Cardiac fibroblast (primary cell): ENCODE results near the gene THG1L.

ENCODE experiments used
- DNase-seq, 2 donors: peaks; one replicate each; pipeline versions ENCODE4 v3.0.0 to v3.0.0-alpha.2; 2010; ENCODE audit warnings: low read depth in 2 of 2
- H3K4me3 ChIP-seq, 2 donors: replicated peaks in 1 of 2; 1 replicate in 1 of 2; 2 replicates in 1 of 2; pipeline ENCODE4 v1.5.1; 2011; ENCODE audit warnings: low read depth in 2 of 2, low read length in 2 of 2, mild to moderate bottlenecking in 2 of 2, moderate library complexity in 1 of 2
- TF ChIP-seq, protein P1 (sequence below): IDR thresholded peaks from one replicate; pipeline ENCODE4 v1.5.1; 2011; ENCODE audit warnings: low read depth, mild to moderate bottlenecking, low read length, inconsistent platforms

The THG1L gene

DNA sequence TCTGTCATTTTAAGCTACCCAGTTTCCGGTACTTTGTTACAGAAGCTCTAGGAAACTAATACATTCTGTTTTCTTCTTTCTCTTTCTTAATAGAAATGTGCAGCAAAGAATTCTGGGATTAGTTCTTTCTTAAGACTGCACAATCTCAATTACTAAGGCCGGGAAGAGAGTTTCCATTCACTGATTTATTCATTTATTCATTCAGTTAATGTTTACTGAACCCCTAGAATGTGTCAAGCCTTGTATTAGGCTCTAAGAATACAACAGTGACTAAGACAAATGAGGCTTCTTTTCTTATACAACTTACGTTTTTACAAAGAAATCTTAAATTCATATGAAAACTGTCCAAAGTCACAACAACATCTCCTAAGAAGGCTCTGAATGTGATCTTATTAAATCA, 27.5 kb upstream of the THG1L start:
- H3K4me3 ChIP-seq: no peak overlapping the region
- no peak for DNase-seq
- TF ChIP-seq, protein P1, sequence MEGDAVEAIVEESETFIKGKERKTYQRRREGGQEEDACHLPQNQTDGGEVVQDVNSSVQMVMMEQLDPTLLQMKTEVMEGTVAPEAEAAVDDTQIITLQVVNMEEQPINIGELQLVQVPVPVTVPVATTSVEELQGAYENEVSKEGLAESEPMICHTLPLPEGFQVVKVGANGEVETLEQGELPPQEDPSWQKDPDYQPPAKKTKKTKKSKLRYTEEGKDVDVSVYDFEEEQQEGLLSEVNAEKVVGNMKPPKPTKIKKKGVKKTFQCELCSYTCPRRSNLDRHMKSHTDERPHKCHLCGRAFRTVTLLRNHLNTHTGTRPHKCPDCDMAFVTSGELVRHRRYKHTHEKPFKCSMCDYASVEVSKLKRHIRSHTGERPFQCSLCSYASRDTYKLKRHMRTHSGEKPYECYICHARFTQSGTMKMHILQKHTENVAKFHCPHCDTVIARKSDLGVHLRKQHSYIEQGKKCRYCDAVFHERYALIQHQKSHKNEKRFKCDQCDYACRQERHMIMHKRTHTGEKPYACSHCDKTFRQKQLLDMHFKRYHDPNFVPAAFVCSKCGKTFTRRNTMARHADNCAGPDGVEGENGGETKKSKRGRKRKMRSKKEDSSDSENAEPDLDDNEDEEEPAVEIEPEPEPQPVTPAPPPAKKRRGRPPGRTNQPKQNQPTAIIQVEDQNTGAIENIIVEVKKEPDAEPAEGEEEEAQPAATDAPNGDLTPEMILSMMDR: no peak

DNA sequence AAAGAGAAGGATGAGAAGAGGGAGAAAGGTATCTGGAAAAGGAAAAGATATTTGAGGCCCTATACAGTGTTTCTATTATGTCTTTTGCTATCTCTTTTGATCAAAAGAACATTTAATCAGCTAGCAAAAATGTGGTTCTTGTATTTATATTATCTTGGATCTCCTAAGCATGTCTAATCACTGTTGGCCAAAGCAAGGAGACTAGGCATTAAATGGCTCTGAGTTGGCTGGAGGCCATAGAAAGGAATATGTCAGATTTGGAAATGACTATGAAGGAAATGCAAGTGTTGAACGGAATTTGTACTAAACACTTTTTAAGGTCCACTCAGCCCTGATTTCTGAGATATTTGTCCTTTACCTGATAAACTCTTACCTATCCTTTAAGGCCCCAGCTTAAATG, 22.4 kb upstream of the THG1L start:
- DNase-seq: peak in 1 of 2 donors; percentile 26

DNA sequence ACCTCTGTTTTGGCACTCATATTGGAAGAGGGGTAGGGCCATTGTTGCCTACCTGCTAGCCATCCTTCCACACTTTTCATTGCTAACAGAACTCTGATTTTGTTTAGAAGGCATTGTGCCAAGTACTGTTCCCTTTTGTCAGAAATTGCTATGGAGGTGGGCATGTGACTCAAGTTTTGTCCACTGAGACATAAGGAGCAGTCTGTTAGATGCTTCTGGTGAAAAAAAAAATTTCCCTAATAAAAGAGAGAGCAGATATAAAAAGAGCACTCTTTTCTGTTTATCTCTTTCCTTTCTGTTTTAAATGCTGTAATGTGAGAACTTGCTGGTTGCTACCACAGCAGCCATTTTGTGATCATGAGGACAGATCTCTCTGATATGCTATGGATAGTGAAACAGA, 21.9 kb upstream of the THG1L start:
- DNase-seq: no peak
- TF ChIP-seq, protein P1: no peak
- no peak overlapping the region for H3K4me3 ChIP-seq

More for the DNA sequence above, 22.4 kb upstream of the THG1L start:
- TF ChIP-seq, protein P1: no peak
- H3K4me3 ChIP-seq: no peak overlapping the region

DNA sequence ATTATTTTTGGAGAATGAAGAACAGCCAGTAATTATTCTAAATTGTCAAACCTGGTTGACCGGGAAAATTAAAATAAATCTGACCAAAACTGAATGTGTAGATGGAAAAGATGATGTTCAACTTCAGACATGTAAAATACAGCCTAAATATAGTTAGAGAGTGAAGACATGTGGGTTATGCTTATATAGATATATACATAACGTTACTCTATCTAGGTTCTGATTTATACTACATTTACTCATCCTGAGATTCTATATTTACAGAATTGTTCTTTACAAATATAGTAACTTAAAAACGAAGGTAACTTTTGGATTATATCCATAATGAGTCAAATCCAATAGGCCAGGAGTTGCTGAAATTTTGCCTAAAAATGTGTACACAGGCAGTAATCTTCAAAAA, 20.8 kb upstream of the THG1L start:
- no peak overlapping the region for H3K4me3 ChIP-seq
- TF ChIP-seq, protein P1: no peak
- DNase-seq: no peak

DNA sequence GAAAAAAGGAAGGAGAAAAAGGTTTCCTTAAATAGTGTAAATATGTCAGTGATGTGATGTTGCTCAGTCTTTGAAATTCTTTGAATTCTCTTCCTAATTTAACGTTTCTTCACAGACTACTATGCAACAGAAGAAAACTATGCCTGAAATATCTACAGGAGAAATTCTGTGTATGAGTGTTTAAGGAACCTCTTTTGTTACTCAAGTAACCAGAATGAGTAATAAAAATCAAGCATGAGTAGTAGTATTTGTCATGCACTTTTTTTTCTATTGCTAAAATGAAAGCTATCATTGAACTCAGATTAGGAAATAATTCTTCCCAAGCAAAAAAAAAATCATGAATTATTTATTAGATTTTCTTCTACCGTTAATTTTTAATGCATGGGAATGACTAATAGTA, 20.3 kb upstream of the THG1L start:
- TF ChIP-seq, protein P1: no peak
- H3K4me3 ChIP-seq: no peak overlapping the region
- peak; percentile 51 to 87 for DNase-seq

DNA sequence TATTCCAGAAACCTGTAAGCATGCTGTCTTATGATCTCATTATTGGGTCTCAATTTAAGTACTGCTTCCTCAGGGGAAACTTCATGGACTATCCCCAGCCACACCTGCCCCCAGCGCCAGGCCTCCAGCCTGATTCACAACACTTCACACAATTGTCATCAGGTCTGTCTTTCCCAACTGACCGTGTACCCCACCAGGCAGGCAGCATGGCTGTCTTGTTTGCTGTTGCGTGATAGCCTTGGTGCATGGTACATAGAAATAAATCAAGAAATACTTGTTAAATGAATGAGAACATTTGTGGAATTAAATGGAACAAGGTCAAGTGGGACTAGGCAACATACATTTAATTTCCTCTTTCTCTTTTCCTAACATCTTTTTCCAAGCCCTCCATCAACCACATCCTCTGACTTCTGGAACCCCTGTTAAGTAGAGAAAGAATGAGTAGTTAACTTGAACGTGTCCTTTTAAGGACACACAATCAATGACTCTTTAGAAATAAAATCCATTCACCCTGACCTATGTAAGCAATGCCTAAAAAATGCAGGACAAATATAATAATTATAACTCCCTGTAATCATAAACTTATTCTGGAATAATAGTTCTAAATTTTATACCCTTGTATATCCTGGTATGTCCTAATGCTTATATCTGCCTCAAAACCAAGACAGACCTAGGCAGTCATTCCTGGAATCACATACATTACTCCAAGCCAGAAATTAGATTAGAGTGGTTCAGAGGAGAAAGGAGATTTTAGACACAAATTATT, 17.2 kb upstream of the THG1L start:
- TF ChIP-seq, protein P1: no peak
- DNase-seq: no peak
- no peak overlapping the region for H3K4me3 ChIP-seq

DNA sequence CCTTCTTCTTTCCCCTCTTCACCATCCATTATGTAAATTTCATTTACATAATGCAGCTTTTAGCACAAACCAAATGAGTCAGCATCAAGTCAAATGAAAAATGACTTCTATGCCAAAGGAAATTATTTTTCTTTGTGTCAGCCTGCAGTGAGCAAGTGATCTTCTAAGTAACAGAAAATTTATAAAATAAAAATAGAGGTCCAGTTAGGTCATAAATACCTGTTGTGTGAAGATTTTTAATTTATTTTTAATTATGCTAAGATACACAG, 16.7 kb upstream of the THG1L start:
- DNase-seq: no peak
- no peak overlapping the region for H3K4me3 ChIP-seq
- TF ChIP-seq, protein P1: no peak
